ENCODE results near the gene CYP1B1. TPM values are rescaled to one million over a fixed set of nuclear protein-coding genes. Genes with fewer than 3 reads are reported as not detected.
"Not testable (repeated sequence)": the region's sequence is repeated elsewhere in the genome, so short reads cannot be mapped to it uniquely, and the experiment has no call there.

The CYP1B1 gene
- polyA plus RNA-seq, 4 donors, result 107 to 666 (median 140) TPM

DNA sequence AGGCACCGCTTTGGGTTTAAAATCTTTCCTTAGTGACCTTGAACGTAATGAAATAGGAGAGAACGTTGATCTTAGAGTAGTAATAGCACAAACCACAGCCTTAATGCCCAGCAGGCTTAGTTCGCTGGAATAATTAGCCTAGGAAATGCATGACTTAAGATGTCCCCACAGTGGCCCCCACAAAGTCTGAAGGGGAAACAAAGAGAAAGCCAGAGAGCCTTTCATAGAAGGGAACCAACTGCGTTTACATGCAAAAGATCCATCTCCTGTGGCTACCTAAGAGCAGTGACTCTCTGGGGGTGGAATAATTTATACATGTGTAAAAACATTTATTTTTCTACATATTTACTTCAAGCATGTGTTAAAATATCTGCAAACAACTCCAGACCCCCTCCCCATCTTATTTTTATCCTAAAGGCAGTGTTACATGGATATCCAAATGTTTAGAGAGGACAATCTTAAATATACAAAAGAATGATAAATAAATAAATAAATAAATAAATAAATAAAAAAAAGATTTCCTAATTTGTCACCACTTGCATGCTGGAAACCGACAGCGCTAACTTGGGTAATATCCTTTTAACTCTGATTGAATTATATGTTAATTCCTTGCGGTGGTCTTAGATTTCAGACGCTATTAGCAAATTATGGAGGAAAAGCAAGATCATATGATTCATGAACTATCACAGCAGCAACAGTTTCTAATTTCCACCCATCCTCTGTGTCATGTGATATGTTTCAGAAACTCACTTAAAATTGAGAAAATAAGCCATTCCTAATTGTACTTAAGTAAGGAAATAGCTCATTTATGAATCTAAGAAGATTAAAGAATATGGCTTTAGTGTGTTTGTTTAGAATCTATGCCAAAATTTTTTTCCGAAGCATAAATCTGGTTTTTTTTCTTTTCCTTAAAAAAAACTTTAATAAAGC is 23.4 kb upstream of the CYP1B1 start:
- DNase-seq (ENCODE audit: low read depth in 4 of 4, low spot score in 3 of 4), result no peak

DNA sequence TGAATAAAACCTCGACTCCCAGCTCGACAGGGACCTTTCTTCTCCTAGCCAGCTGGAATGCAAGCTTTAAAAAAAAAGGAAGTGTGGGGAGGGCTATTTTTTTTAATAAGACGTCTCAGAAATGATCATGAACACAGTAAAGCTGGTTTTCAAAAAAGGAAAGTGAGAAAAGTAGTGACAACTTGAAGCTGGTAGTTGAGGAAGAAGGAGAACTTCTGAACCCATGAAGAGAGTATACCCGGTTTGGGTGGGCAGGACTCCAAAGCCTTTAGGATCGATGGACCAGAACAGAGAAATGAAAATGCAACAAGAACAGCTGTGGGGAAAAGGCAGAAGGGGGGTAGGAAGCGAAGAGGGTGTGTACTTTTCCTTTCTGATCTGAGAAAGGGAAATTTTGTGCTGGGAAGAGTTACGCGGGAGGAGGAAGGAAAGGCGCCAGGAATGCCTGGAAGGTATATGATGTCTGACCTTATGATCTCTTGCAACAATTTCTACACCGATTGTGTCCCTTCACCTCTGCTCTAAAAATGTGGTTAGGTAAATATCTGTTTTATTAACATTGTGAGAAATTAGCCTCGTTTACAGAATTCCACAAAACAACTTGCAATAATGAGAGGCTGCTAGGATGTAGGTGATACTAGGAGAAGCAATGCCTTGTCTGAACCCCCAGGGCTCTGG is 22.6 kb upstream of the CYP1B1 start:
- no peak for DNase-seq (ENCODE audit: low read depth in 4 of 4, low spot score in 3 of 4)

DNA sequence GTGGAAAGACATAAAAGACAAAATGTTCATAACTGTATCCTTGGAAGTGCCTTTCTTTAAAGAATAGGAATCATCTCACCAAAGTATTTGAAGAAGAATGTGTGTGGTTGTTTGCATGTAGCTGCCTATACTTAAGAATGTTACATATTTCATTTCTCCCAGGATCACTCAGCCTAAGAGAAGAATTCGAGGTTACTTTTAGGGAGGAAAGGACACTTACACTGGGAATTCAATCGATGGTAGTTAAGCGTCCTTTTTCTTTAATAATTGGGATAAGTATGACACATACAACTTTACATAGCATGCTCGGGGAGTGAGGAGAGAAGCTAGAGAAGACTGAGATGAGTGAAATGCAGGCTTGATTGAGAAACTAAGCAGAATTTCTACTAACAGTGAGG is 22.0 kb upstream of the CYP1B1 start:
- no peak for DNase-seq (ENCODE audit: low read depth in 4 of 4, low spot score in 3 of 4)

DNA sequence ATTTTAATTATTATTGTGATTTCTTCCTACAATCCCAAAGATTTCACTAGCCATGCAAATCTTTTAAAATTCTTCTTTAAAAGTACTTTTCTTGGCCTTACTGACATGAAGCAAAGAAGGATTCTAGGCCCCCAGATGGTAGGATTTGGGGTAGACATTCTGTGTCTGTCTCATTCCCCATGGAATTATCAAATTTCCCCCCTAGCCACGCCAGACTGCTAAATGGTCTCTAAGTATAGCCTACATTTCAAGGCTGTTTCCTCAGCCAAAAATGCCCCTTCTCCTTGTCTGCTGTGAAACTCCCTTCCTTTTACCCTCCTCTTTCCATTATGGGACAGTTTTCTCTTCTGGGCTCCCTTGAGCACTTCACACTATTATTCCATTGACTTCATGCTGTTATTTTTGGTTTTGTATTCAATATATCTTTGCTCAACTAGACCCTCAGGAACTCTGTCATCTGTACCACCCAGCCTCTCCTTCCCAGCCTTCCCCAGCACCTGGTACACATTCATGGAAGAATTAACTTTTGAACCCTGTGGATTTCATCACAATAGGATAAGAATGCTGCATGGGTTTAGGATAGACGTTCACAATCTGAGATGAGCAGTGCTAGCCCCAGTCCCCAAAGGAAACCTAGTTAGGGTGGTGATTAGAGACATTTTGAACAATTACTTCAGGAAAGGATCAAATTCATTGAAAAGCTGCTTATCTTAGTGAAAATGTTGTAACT is 21.5 kb upstream of the CYP1B1 start:
- DNase-seq (ENCODE audit: low read depth in 4 of 4, low spot score in 3 of 4), result no peak

DNA sequence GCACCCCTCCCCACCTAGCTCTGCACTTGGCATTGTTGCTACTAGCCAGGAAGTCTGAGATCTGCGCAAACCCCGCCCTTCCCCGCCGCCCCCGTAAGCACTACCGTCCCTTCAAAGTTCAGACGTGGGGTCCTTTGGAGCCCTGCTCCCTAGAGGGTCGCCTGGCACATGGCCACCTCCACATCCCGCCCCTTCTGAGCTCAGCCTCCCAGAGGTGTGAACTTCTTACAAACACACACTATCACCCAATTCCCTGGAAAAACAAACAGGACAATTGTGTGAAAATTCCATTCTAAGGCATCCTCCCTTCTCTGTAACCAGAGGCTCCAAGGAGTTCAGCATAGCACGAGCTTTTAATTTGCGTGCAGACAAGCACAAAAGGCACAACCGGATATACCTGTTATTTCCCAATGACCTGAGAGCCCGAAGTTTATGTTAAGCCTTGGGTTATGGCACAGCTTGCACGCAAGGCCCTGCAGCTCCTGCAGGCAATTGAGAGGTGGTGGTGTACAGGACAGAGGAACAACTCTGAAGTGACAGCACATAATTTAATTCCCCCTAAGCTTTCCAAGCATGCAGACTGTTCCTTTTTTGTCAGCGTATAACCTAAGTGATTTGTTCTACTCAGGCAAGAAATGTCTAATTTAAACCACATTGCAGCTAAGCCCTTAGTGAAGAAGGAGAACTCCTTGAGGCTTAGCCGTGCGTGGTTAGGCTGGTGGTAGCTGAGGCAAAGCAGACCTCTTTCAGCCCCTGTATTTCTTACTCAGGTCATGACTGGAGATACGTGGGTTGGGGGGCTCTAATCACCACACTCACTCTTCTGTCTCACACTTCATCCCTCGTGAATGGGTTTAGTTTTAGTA is 20.3 kb upstream of the CYP1B1 start:
- DNase-seq (ENCODE audit: low read depth in 4 of 4, low spot score in 3 of 4), result peak in 1 of 4 donors; percentile 76

GRCh38 chr2:38095079-38095995 is 19.4 kb upstream of the CYP1B1 start:
- no peak for DNase-seq (ENCODE audit: low read depth in 4 of 4, low spot score in 3 of 4)

DNA sequence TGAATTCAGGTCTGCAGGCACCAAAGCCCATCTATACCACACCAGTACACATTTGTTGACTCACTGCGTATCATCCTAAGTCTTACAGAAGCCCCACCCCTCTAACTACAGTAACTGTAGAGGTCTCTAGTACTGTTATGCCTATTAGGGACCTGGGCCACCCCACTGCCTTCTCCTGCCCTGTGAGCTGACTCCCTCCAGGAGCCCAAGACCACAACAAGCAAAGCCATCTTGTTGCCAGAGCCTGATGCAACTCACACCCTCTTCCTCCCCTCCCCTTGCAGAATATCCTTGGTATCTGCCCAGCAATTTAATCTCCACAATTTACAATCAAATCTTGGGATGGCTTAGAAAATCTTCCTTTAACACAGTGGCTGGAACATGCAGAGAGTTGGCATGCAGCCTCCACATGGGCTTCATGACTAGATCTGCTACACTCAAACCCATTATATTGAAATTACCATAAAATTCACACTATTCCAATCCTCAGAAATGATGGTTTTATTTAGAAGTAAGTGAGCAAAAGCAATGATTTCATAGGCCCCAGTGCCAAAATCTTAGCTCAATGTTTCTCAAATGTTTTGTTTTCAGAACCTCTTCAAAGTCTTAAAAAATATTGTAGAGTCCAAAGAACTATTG is 17.7 kb upstream of the CYP1B1 start:
- no peak for DNase-seq (ENCODE audit: low read depth in 4 of 4, low spot score in 3 of 4)

DNA sequence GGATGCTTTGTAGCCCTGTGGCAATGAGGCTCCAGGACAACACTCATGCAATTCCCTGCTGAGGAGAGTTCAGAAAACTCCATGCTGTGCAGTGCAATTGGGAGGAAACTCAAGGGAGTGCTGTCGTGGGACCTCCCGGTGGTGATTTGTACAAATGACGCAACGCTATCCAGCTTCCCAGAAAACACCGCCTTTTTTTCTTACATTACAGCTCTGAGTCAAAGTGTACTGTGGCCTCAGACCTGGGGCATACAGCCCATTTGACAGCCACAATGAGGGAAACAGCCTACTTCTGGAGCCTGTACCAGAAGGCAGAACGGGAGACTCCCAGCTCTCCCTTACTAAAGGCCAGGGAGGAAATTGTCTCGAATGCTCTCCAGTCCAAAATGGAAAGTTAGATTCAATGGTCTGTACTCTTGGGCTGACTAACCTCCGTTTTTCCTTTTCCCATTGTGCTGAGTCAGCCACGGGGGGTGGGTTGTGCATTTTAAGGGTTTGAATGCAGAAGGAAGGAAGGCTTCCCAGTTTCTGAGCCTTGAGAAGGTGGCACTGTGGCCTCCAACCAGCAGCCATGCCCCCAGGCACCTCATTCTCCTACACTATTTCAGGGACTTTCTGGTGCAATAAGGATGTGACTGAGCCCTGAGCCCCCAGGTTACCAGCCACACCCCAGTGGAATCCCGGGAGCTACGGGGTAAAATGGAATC is 16.4 kb upstream of the CYP1B1 start:
- no peak for DNase-seq (ENCODE audit: low read depth in 4 of 4, low spot score in 3 of 4)

GRCh38 chr2:38091760-38092159 is 15.8 kb upstream of the CYP1B1 start:
- DNase-seq (ENCODE audit: low read depth in 4 of 4, low spot score in 3 of 4), result no peak

GRCh38 chr2:38090928-38091327 is 15.0 kb upstream of the CYP1B1 start:
- DNase-seq (ENCODE audit: low read depth in 4 of 4, low spot score in 3 of 4), result no peak

DNA sequence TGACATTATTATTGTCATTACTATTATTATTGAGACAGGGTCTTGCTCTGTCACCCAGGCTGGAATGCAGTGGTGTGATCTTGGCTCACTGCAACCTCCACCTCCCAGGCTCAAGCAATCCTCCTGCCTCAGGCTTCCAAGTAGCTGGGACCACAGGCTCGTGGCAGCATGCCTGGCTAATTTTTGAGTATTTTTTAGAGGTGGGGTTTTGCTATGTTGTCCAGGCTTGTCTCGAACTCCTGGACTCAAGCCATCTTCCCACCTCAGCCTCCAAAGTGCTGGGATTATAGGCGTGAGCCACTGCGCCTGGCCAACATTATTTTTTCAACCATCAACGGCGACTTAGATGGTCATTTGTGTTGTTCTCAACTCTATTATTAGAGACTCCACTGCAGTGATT is 14.3 kb upstream of the CYP1B1 start:
- DNase-seq (ENCODE audit: low read depth in 4 of 4, low spot score in 3 of 4), result not testable (repeated sequence)

DNA sequence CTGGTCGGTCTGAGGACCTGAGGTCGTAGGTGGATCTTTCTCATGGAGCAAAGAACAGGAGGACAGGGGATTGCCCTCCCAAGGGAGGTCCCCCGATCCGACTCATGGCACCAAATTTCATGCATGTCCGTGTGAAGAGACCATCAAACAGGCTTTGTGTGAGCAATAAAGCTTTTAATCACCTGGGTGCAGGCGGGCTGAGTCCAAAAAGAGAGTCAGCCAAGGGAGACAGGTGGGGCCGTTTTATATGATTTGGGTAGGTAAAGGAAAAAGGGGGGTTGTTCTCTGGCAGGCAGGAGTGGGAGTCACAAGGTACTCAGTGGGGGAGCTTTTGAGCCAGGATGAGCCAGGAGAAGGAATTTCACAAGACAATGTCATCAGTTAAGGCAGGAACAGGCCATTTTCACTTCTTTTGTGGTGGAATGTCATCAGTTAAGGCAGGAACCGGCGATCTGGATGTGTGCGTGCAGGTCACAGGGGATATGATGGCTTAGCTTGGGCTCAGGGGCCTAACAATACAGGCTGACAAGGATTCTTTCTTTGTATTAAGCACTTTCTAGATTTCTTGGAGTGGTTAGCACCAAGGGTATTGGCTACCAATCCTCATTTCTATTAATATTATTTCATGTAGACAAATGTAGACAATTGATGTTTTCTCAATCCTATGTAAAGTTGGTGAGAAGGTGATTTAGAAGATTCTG is 10.2 kb upstream of the CYP1B1 start:
- DNase-seq (ENCODE audit: low read depth in 4 of 4, low spot score in 3 of 4), result not testable (repeated sequence)

GRCh38 chr2:38084556-38084955 is 8.6 kb upstream of the CYP1B1 start:
- DNase-seq (ENCODE audit: low read depth in 4 of 4, low spot score in 3 of 4), result not testable (repeated sequence)

DNA sequence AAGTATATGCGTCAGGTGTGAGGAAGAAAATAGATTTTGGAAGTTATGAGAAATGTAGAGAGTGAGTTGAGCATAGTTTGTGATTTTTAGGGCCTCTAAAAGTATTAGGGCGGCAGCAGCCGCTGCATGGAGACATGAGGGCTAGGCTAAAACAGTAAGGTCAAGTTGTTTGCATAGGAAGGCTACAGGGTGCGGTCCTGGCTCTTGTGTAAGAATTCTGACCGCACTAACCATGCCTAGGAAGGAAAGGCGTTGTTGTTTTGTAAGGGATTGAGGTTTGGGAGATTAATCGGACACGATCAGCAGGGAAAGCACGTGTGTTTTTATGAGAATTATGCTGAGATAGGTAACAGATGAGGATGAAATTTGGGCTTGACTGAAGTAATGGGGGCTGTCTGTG is 6.8 kb upstream of the CYP1B1 start:
- DNase-seq (ENCODE audit: low read depth in 4 of 4, low spot score in 3 of 4), result not testable (repeated sequence)

DNA sequence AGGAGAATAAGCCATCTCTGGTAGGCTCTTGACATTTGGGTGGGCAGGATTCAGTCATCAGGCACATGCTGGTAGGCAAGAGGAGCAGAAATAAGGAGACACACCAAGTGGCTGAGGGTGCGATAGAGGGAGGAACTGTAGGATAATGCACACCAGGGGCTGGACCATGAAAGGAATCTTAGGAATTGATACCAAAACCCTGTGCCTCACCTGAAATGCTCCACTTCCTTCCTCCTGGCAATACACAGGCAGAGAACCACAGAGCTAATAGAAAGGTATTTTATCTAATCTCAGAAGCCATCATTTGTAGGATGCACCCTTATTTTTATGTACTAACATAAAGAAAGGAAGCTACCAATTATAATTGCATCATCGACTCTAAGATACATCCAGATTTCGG is 4.4 kb upstream of the CYP1B1 start:
- DNase-seq (ENCODE audit: low read depth in 4 of 4, low spot score in 3 of 4), result no peak

DNA sequence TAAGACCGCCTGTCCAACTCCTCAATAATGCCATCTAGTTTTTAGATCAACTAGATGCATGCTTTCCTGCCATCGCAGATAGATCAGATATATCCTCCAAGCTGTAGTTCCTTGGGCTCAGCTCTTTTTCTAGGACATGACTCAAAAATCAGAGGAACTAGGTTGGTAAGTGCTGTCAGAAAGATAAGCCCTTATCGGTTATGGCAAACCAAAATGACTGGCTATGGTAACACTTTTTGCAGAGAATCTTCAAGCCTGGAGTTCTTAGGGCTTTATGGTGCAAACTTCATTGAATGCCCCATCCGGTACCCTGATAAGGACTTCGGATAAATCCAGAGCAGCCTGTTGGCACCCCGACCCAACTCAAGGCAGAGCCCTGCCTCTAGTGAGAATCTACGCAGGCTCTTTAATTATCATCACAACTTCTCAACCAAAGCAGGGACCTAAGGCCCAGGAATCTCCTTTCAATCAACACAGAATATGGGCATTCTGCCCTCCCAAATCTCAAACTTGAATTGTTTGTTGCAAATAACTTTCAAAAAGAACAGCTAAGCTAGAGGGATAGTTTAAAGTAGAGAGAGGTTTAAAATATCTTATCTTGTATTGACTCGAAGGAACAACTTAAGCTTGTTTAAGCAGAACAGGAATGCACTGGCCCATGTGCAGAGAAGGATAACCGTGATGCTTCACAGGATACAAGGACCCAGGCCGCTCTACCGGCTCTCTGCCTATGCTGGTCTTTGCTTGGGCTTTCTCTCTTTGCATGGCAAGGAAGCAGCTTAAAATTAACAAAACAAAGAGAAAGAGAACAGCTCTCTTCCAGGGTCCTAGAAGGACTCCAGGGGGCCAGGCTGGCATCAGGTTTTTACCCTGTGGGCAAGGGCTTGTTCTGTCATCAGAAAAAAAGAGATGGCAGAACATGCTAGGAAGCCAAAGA is 3.4 kb upstream of the CYP1B1 start:
- DNase-seq (ENCODE audit: low read depth in 4 of 4, low spot score in 3 of 4), result no peak

- no peak for DNase-seq (ENCODE audit: low read depth in 4 of 4, low spot score in 3 of 4)
Observed at GRCh38 chr2:38077431-38077769, 1.4 kb upstream of the CYP1B1 start.

Data from left renal pelvis (tissue), 4 donors.